Mucosa of descending colon (tissue), 3 donors: Measurements from ENCODE around the gene ATP6V0B. TPM values are rescaled to one million over a fixed set of nuclear protein-coding genes. Genes with fewer than 3 reads are reported as not detected.
A peak's percentile ranks its signal among the peaks of the same experiment; 100 is the strongest.

Experiments used
- ATAC-seq: fragments of 200-7000 bp; cut with Tn5 transposase; one replicate; pipeline ENCODE4 v1.9.1; 2020; ENCODE audit warnings: mild to moderate bottlenecking, moderate library complexity
- DNase-seq, 3 donors: peaks; one replicate each; pipeline ENCODE4 v3.0.0-alpha.2; 2020
- H3K36me3 ChIP-seq: fragments of 200-600 bp; one replicate; pipeline ENCODE4 v1.8.0; 2021; ENCODE audit warnings: low read depth, mild to moderate bottlenecking
- H3K4me1 ChIP-seq: fragments of 200-600 bp; one replicate; pipeline ENCODE4 v1.8.0; 2021; ENCODE audit warnings: low read depth, mild to moderate bottlenecking
- H3K4me3 ChIP-seq: fragments of 200-600 bp; one replicate; pipeline ENCODE4 v1.8.0; 2021; ENCODE audit warnings: mild to moderate bottlenecking
- H3K9me3 ChIP-seq: fragments of 200-600 bp; one replicate; pipeline ENCODE4 v1.8.0; 2021; ENCODE audit warnings: mild to moderate bottlenecking
- CTCF ChIP-seq: fragments of 200-600 bp; IDR thresholded peaks from one replicate; pipeline ENCODE4 v1.8.0; 2022; ENCODE audit warnings: antibody characterized with exemption, mild to moderate bottlenecking
- intact Hi-C, 2 donors: fragments of 100-400 bp; cut with DNase I in 1 of 2; cut with micrococcal nuclease in 1 of 2; formaldehyde crosslinking; loops; one replicate each; pipeline versions ENCODE4 v1.11.0 to v1.11.1; 2022; cut with DNase I, micrococcal nuclease
- total RNA-seq, 3 donors: library from RNA; stranded (reverse); fragmentation: NEBNext Ultra II Directional in 2 of 3; extraction: Animal tissue kit (Norgen Biotek cat#: 25700) in 2 of 3; gene quantifications; one replicate each; pipeline versions ENCODE4 v1.2.1 to v1.2.4, GENCODE V29; 2021 to 2023
- donor health status: DM: no; HTN: no; CAD: no; lungs with moderate emphysema.
- donor health status: DM: no; HTN: no; CAD: no.
- donor health status: DM: no; HTN: yes; CAD: no.

ATP6V0B gene
- total RNA-seq, 3 donors from 2014 or later: 116 to 184 (median 158) TPM

- H3K36me3 ChIP-seq: no peaks in the 10 kb centered on the region
- intact Hi-C loops: no loop called here
- no peak for ATAC-seq
These were observed 27.9 kb downstream of the ATP6V0B start for GRCh38 chr1:44002606-44003157.

GRCh38 chr1:44008259-44008658 is 33.5 kb downstream of the ATP6V0B start:
- intact Hi-C loops: loop anchor here in 1 of 2 donors (5.0 kb wide), 1 partner anchor 39 kb away; no protein-coding TSS in a partner anchor

More at GRCh38 chr1:44002606-44003157, 27.9 kb downstream of the ATP6V0B start:
- TF ChIP-seq CTCF: no peak
- Histone ChIP-seq H3K9me3 (no peaks in the 10 kb centered on the region), H3K4me3 (no peak overlapping the region), H3K4me1 (peaks cover 10% of the 10 kb centered on the region)
- DNase-seq: no peak

GRCh38 chr1:44010935-44011471 is 36.2 kb downstream of the ATP6V0B start:
- no peaks in the 10 kb centered on the region for H3K9me3 ChIP-seq
- intact Hi-C loops: no loop called here
- no peak for ATAC-seq

More at GRCh38 chr1:44008259-44008658, 33.5 kb downstream of the ATP6V0B start:
- DNase-seq (no peak), ATAC-seq (no peak)
- no peak overlapping the region for H3K4me3 ChIP-seq
- H3K4me1 ChIP-seq: peaks cover 22% of the 10 kb centered on the region
- TF ChIP-seq CTCF: no peak
- H3K9me3 ChIP-seq: no peaks in the 10 kb centered on the region
- no peaks in the 10 kb centered on the region for H3K36me3 ChIP-seq

GRCh38 chr1:44012404-44012803 is 37.6 kb downstream of the ATP6V0B start:
- Histone ChIP-seq H3K36me3 (no peaks in the 10 kb centered on the region), H3K4me3 (no peak overlapping the region), H3K9me3 (no peaks in the 10 kb centered on the region), H3K4me1 (peaks cover 32% of the 10 kb centered on the region)
- peak; percentile 2 for ATAC-seq
- DNase-seq: peak in 1 of 3 donors; percentile 62
- TF ChIP-seq CTCF: no peak
- intact Hi-C loops: no loop called here

More at GRCh38 chr1:44010935-44011471, 36.2 kb downstream of the ATP6V0B start:
- H3K36me3 ChIP-seq: no peaks in the 10 kb centered on the region
- H3K4me1 ChIP-seq: peaks cover 32% of the 10 kb centered on the region
- H3K4me3 ChIP-seq: no peak overlapping the region
- TF ChIP-seq CTCF: no peak
- DNase-seq: no peak

- ATAC-seq (no peak), DNase-seq (peak in 1 of 3 donors; percentile 28)
- no peak for TF ChIP-seq CTCF
- H3K9me3 ChIP-seq: no peaks in the 10 kb centered on the region
- intact Hi-C loops: no loop called here
- H3K4me3 ChIP-seq: no peak overlapping the region
- no peaks in the 10 kb centered on the region for H3K36me3 ChIP-seq
- peaks cover 32% of the 10 kb centered on the region for H3K4me1 ChIP-seq
These were observed 38.3 kb downstream of the ATP6V0B start for GRCh38 chr1:44012941-44013609.
